GM21825 (cell line): ENCODE data around the gene SORL1.
A peak's percentile ranks its signal among the peaks of the same experiment; 100 is the strongest.

Experiments used
- ATAC-seq: cut with Tn5 transposase; IDR thresholded peaks from one replicate; pipeline ENCODE4 v1.9.1; 2021; ENCODE audit warnings: mild to moderate bottlenecking, moderate library complexity; ENCODE audit not compliant: unreplicated experiment

Gene SORL1

DNA sequence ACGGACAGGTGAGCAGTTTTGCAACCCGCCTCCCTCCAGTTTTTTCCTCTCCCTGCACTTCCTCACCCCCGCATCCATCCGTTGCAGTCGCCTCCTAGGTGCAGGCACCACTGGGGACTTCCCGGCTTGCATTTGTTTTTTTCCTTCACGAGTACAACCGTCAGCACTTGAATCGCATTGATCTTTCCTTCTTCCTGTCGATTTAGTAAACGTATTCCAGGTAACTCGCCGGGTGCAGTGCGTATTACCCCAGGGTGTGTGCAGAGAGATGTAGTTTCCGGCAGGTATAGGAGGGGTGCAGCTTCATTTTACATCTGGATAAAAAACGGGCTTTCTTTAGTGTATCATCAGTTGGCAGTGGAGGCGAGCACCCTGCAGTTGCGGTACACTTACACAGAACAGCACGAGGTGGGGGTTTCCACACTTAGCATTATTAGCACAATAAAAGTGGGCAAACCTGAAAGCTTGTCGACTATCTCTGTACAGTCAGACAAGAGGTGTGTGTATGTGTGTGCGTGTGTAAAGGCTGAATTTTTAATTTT is 566 bp downstream of the SORL1 start, which contains the start of gene SORL1-AS1:
Gene SORL1-AS1, minus strand, starts transcription at position 359 of the 542 bp plus-strand sequence.
- ATAC-seq = peak; percentile 13

DNA sequence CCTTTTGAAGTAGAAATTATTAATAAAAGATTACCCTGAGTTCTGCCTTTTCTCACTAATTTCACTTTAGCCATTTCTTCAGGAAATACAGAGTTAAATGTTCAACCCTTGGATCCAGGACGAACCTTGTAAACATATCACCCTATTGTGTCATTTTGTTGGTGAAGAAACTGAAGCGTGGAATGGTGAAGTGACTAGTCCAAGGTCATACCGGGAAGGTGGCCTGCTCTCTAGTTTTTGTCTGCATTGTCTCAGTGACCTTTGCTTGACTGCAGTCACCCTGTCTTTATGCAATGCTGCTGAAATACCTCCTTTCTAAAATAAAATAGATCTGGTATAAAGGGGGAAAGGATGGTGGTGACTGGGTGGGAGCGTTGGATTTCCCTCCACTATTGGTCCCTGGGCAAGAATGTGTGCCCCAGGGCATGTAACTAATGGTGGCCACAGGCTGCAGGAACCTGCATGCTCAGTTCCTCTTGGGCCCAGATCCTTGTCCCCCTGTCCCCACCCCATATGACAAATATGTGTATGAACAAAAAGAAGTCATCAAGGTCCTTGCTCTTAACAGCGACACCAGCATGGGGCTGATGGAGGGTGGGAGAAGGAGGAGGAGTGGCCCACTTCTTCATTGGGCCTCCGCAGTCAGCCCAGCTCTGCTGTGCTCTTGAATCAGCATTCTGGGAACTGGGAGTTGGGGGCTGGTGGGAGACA is 1.6 kb downstream of the SORL1 start:
- ATAC-seq = no peak

DNA sequence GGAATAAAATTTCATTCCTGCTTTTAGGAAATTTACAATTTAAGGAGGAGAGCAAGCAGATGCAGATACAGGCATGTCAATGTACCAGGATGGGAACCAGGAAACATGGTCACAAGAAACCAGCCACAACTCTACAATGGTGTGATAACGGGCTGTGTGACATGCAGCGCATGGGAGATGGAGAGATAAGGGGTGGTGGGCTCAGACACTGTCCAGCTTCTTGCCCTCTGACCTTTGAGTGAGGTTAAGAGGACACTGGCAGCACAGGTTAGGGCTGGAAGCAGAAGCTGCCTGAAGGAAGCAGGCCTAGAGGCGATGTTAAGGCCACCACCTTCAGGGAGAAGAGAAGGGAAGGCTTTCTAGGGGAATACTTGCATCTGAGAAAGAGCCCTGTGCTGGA is 3.0 kb downstream of the SORL1 start:
- ATAC-seq = no peak

DNA sequence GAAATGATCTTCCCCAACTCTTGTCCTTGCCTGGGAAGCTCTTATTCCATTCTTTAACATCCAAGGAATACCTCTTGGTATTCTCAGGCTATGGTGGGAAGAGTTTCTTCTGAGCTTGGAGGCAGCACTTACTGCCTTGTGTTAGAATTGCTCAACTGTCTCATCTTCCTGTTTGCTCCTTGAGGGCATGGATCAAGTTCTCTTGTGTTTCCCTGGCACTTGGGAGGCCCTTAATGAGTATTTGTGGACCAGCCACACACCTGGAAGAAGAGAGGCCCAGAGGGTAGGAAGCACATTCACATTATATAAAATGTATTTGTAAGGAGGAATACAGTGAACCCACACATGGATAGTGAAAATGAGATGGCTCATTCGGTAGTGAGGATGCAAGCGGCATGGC is 4.0 kb downstream of the SORL1 start:
- ATAC-seq = no peak

DNA sequence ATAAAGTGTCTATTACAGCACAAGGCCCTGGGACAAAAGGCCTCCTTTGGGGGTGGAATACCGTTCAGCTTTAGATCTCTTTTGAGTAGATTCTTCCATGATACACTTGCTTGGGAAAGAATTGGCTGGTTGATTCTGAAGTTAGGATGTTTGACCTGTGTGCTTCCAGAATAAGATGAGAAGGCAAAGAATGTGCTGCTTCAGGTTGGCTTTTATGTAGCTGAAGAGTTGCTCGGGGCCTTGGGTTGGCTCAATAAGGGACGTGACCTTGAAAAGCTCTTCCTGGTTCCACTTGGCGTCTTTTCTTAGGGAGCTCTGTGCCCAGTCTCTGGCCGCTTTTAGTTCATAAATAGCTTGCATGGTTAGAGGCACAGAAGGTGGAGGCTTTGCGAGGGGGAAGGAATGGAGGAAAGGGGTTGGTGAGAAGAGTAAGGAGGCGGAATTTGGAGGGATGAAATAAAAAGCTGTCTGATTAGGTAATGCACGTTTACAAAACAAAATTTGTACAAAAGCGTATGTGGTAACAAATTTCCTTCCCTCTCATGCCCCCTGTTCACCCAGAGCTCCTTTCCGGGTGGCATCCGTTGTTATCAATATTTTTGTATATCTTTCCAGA is 4.8 kb downstream of the SORL1 start:
- ATAC-seq = no peak

DNA sequence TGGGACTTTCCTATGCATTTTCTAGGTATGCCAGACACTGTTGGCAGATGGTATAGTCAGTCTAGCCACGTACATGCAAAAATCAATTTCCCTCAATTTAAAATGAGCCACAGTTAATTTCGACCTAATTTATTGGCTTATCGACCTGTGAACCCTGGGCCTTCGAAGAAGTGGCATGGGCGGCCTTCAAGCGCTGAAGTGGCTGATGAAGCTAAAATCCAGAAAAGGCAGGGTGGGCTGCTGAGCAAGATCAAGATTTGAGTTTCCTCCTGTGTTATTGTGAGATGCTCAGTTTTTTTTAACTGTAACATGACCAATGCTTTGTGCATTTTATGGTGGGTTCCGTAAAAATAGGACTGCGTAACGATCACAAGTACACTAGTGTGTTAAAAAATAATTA is 6.4 kb downstream of the SORL1 start:
- no peak for ATAC-seq

DNA sequence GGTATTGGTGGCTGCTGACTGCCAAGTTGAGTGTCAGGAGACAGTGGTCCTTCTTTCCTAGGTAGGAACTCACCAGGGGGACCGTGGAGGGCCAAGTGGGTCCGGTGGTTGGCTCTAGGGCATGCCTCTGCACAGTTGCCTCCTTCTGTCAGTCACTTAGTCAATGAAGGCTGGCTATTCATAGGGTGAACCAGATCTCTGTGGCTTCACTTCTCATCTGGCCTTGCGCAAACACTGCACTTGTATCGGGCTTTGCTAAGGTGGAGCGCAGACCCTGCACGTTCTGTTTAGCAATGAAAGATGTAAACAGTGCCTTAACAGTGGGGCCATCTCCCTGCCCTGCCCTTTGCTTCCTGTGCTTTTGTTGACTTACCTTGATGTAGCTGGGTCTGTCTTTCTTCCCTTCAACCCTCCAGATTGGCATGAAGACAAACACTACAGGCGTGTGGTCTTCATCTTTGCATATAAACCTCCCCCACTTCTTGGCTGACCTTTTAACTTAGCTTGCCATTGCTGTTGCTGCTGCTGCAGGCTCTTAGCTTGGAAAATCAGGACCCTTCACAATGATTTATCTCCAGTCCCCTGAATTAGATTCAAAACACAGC is 7.4 kb downstream of the SORL1 start:
- ATAC-seq = no peak

DNA sequence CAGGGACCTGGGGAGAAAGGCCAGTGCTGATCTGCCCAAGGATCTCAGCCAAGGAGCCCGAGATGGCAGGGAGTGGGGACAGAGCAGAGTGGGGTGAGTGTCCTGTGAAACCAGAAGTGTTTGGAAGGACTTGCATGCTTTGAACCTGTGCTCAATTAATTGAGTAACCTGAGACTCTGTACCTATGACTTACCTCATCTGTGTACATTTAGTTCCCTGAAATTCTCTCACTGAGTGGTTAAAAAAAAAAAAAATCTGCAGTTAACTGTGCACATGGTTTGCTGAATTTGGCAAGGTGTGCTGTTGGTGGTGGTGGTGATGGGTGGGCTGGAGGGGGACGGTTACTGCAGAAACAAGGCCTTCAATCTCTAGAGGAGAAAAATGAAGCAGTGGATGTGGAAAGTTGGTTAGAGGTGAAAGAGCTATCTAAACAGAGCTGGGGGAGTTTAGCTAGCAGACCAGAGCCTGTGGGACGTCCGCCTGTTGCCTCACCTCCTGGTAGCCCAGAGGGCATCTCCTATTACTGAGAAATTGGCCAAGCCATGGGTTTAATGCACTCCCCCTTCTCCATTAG is 8.9 kb downstream of the SORL1 start:
- no peak for ATAC-seq

DNA sequence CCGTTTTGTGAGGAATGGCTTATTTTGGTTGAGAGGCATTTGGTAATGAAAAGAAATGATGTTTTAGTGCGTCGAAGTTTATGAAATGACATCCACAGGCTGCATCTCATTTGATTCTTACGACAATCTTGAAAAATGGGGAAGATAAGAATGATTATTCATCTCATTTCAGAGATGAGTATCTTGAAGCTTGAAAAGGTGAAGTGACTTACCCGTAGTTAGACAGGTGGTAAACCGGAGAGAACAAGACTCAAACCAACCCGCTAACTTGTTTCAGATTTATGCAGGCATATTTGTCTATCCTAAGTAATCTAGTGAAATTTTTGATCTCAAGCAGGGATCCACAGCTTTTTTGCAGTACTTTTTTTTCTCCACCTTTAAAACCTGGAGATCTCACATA is 9.7 kb downstream of the SORL1 start:
- ATAC-seq = no peak

DNA sequence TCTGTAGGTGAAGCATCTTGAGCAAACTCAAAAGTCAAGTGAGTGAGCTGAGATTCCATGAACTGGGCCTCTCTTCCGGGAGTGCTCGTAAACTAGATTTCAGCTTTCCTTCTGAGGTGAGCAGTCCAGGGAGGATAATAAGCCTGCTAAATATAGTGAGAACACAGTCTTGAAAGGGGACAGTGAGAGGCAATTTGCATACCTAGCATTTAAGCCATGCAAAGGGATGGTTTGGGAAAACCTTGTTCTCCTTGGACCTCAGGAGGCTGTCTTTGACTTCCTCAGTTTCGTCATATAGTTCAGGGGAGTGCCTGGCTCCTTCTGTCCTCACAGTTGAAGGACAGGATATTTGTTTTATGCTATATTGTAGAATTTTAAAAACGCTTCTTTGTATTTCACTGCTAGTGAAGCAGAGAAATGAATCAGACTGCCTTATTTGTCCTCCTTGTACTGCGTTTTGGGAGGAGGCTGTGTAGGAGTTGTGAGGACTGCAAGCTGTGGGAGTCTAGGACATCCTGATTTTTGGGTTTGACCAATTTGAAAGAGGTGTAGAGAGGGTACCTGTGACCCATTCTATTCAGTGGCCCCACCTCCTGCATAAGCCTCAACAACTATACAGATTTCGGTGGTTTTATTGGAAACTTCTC is 11.7 kb downstream of the SORL1 start:
- ATAC-seq = peak; percentile 2

DNA sequence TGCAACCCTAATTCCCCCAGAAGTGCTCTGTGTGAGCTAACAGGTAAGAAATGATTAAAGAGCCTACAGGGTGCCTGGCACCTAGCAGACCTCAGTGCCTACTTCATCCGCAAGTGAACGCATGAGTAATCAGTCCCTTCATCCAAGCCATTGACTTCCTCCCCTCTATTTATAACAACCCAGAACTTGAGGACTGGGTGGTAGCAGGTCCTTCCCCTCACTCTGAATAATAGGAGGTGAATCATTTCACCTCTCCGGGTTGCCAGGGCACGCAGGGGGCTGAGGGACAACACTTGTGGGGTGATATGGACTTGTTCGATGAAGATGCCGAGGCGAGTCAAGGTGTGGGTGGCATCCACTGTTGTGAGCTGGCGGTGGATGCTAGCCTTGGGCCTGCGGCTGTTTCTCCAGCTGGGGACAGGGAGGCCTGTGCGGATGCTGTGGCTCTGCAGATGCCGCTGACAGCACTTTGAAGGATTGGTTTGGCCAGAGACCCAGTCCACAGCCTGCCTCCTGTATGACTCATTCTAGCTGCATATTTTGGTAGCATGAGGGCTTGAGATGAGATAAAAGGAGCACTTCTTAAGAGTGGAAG is 12.3 kb downstream of the SORL1 start:
- peak; percentile 38 for ATAC-seq

DNA sequence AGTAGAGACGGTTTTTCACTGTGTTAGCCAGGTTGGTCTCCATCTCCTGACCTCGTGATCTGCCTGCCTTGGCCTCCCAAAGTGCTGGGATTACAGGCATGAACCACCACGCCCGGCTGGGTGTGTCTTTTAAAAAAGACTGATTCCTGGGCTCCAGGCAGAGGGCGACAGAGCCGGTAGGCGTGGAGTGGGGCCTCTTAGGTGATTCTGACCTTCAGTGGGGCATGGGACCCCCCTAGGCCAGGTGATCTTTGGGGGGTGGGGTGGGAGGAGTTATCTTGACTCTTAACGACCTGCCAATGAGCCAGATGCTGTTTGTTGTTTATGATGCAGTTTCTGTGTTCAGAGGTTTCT is 13.6 kb downstream of the SORL1 start:
- ATAC-seq = no peak

DNA sequence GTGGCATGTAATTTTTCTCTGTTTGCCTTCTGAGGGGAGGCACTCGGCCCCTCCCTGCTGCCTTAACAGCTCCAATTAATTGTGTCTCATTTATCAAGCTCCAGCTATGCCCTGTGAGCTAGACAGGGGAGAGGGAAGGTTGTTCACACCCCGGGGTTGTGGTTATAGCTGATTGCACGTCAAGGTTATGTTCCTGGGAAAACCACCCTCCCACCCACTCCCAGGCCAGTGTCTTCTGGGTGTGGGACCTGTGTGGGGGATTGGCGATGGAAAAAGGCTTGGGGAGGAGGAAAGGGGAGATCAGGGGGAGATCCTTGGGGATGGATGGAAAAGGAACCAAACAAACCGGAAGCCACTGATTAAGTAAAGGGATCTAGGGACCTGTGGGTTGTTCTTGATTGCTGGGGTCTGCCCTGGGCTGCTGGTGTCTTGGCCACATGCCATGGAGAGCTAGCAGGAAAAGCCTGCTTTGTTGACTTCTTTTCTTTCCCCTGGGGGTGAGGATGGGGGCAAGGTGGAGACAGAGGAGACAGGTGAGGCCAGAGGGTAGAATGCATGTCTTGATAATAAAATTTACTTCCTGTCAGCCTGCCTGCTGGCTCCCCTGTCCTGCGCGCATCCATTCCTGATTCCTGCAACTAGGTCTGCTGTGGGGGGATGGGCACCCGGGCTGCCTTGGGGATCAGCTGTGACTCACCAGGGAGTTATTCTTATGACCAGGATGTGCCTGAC is 14.1 kb downstream of the SORL1 start:
- ATAC-seq = no peak

DNA sequence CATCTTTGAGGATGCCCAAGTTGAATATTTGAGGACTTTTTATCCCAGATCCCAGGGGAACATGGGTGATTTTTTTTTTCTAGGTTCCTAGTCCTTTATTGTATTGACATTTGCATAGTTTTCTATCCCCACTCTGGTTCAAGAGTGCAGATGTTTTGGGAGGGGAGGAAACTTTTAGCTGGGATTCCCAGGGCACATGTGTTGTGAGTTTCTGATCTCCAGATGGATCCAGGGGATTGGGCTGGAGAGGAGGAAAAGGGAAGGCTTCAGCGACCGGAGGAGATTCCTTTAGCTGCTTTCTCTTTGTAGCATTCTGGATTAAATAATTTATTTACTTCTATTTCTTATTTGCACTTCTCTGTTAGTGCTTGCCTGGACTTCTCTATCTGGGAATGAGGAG is 15.4 kb downstream of the SORL1 start:
- no peak for ATAC-seq

DNA sequence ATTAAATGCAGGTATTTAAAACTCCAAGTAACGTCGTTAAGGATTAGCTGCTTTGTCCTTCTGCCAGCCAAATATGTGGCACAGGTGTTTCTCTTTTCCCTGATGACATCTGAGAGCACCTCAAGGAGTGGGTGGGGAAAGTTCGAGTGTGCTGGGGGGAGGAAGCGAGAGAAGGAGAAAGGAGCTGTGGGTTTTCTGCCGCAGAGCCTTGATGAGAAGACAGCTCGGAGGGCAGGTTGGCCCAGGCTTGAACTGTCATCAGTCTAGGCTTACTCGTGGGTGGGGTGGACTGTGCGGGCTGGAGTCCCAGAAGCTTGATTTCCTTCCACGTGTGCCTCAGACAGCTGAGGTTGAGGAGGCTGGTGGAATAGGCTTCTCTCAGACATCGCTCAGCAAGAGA is 15.9 kb downstream of the SORL1 start:
- ATAC-seq = peak; percentile 51

DNA sequence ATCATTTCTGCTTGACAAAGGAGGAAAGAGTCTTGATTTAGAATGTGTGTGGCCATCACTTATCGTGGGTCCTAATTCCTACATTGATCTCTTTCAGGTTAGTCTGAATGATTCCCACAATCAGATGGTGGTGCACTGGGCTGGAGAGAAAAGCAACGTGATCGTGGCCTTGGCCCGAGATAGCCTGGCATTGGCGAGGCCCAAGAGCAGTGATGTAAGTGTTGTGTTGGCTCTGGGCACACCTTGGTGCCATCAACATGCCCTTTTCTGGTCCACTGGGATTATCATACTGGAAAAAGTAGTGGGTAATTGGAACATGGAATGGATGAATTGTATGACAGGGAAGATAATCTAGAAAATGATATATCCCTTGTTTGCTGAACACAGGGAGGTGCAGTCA is 17.8 kb downstream of the SORL1 start:
- no peak for ATAC-seq

DNA sequence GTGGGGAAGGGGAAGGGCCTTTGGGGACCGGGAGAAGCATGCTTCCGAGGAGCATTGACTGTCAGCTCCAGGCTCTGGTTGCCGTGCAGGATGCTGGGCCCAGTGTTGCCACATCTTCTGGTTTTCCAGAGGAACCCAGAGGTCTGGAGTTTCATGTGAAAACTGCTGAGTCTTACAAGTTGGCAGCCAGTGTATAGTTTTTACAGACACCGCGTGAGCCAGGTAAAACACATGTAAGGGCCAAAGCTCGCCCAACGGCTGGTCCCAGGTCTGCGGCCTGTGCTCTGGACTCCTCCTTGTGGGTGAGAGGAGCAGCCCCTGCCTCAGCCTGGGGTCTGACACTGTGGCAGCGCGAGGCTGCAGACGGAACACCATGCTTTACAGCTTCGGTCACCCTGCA is 19.1 kb downstream of the SORL1 start:
- no peak for ATAC-seq

DNA sequence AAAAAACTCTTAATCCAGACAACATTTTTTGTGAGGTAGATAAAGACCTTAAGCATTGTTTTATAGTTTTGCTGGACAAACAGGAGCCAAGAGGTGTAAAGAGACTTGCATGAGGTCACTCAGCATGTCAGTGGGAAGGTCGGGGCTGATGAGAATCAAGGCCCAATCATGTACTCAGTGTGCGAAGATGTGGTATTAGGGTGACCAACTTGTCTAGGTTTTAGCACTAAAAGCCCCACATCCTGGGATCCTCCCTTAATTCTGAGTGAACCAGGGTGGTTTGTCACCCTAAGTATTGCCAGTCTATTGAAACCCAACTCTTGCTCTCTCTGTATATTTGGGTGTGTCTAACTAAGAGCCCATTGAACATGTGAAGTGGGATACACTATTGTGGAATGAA is 20.2 kb downstream of the SORL1 start:
- ATAC-seq = no peak

DNA sequence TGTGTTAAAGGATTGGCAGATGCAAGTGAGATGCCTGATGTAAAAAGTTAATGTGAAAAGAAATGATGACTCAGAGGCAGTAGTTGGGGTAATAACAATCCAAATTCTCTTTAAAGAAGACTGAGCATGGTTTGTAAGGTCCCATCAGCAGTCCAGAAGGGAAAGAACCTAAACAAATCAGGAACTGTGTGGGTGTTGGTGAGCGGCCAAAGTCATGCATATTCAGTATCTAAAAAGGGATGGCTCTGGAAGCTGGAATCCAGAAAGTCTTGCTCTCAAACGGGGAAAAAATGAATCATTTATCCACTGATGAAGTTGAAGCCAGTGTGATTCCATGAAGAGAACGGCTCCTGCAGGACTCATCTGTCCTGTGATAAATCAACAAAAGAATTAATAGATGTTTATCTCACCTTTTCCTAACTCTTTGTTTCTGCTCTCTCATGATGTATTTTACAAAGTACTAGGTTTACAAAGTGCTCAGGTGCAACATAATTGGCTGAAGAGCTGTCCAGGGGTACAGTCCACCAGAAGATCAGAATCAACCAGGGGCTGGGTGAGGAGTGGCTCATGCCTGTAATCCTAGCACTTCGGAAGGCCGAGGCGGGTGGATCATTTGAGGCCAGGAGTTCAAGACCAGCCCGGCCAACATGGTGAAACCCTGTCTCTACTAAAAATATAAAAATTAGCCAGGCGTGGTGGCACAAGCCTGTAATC is 21.1 kb downstream of the SORL1 start:
- ATAC-seq = no peak

DNA sequence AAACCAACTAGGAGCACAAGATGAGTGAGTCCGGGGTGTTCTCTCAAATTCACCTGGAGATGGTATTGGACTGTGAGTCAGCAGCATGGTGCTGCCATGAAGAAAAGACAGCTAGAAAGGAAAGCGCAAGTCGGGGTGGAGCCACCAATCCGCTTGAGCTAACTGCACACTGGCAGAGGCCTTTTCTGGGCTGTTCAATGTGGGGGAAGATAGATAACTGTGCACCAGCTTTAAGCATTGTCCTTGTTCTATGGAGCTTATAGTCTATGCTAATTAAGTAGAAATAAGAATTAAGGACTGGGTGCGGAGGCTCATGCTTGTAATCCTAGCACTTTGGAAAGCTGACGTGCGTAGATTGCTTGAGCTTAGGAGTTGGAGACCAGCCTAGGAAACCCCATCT is 22.6 kb downstream of the SORL1 start:
- no peak for ATAC-seq
